GF-D8 (cell line): ENCODE results near the gene WWP2.

Experiments
- DNase-seq: peaks from one replicate; lab custom pipeline; 2025; lab: John Stamatoyannopoulos, UW

The WWP2 gene

DNA sequence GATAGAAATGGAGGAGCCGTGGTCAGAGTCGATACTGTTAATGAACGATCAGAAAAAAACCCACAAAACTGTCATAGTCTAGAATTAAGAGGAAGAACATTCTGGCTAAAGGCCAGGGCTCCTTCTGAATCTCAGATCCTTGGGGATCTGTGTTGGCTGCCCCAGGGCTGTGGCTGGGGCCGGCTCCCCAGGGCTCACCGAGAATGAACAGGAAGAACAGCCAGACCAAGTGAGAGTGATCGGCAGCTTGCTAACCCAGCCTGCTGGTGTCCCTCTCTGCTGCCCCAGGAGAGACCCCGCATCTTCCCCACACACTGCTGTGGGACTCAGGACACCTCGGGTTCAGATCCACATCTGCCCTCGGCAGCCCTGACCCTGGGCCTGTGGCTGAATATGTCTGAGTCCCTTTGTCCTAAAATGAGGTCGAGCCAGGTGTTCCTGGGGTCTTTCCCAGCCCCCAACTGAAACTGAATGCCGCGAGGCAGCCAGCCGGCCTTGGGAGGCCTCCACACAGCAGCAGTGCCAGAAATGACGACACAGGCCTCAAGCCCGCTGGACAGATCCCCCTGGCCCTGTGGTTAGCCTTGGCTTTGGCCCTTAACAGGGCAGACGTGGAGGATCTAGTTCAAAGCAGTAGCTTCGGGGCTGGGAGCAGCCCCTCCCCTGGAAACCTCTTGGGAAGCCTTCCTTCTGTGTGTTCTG is 165.1 kb downstream of the WWP2 start:
- no peak for DNase-seq

- no peak for DNase-seq
Observed at GRCh38 chr16:69928856-69929400, 166.8 kb downstream of the WWP2 start.

GRCh38 chr16:69929480-69929879 is 167.3 kb downstream of the WWP2 start:
- DNase-seq: no peak

GRCh38 chr16:69930117-69930776 is 168.1 kb downstream of the WWP2 start:
- DNase-seq: no peak

GRCh38 chr16:69931631-69932030 is 169.5 kb downstream of the WWP2 start:
- no peak for DNase-seq

GRCh38 chr16:69932228-69932627 is 170.1 kb downstream of the WWP2 start:
- no peak for DNase-seq

- no peak for DNase-seq
Observed at GRCh38 chr16:69932691-69933392, 170.7 kb downstream of the WWP2 start.

DNA sequence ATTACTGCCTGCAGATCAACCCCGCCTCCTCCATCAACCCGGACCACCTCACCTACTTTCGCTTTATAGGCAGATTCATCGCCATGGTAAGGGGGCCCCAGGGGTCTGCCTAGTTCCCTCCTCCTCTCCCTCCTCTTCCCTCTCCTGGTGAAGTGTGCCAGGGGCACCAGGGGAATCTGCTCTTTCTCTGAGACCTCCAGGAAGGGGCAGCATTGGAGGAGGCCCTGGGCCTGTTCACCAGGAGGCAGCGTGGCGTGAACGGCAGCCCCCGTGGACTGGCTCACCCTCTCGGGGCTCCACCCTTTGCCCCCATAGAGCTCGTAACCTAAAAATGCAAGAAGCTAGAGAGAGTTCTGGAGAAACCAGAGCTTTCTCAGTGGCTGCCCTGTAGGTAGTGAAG is 171.9 kb downstream of the WWP2 start:
- no peak for DNase-seq

DNA sequence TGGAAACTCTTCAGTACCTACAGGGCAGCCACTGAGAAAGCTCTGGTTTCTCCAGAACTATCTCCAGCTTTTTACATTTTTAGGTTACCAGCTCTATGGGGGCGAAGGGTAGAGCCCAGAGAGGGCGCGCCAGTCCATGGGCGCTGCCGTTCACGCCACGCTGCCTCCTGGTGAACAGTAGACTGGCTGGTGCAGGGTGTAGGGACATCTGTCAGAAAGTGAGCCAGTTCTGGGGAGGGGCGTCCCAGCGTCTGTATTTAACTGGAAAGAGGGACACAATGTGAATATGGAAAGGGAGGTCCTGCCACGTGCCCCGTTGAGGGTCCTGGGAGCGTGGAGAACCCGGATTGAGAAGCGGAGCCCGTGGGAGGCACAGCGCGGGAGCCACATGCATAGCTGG is 172.6 kb downstream of the WWP2 start:
- DNase-seq: no peak

- no peak for DNase-seq
Observed at GRCh38 chr16:69935278-69935711, 173.2 kb downstream of the WWP2 start.

DNA sequence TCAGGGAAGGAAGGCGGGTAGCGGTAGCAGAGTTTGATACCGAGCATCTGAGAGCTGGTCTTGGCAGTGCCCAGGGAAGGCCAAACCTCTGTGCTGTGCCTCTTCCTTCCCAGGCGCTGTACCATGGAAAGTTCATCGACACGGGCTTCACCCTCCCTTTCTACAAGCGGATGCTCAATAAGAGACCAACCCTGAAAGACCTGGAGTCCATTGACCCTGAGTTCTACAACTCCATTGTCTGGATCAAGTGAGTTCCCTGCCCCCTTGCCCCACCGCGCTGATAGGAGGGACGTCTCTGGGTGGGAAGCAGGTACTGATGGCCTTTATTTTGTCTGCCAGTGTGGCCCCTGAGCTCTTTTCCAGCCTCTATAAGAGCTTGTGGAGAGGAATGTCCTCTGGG is 173.6 kb downstream of the WWP2 start:
- no peak for DNase-seq

GRCh38 chr16:69936252-69936651 is 174.1 kb downstream of the WWP2 start:
- no peak for DNase-seq

DNA sequence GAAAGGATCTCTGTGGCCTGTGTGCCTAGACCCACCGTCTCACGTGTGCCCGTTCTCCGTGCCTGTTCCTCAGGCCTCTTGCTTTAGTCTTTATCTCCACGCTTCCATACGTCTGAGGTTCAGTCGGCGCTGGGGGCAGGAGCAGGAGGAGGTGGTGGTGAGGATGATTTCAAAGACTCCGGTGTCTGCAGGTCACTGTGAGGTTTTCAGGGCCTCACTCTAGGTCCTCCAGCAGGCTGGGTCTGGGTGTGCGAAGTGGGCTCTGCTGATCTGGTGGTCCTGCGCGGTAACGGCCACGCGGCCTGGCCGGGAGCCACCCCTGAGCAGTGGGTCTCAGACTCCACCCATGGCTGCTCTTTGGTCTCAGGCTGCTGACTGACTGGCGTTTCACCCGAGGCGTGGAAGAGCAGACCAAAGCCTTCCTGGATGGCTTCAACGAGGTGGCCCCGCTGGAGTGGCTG is 174.6 kb downstream of the WWP2 start:
- no peak for DNase-seq

DNA sequence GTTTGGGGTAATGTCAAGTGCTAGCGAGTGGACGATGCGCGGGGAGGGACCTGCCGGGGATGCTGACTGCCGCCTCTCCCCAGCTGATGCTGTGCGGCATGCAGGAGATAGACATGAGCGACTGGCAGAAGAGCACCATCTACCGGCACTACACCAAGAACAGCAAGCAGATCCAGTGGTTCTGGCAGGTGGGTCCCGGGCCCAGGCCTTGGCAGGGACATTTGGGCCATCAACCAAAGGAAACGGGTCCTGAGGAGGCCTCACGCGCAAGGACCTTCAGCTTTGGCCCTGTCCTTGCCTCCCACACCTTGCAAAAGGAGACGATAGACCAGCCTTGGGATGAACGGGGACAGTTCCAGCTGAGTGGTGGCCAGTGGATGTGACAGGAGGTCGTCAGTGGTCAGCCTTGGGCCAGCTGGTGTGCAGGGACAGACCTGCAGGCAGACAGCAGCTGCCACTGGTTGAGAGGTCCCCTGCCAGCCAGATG is 175.4 kb downstream of the WWP2 start:
- DNase-seq: no peak

DNA sequence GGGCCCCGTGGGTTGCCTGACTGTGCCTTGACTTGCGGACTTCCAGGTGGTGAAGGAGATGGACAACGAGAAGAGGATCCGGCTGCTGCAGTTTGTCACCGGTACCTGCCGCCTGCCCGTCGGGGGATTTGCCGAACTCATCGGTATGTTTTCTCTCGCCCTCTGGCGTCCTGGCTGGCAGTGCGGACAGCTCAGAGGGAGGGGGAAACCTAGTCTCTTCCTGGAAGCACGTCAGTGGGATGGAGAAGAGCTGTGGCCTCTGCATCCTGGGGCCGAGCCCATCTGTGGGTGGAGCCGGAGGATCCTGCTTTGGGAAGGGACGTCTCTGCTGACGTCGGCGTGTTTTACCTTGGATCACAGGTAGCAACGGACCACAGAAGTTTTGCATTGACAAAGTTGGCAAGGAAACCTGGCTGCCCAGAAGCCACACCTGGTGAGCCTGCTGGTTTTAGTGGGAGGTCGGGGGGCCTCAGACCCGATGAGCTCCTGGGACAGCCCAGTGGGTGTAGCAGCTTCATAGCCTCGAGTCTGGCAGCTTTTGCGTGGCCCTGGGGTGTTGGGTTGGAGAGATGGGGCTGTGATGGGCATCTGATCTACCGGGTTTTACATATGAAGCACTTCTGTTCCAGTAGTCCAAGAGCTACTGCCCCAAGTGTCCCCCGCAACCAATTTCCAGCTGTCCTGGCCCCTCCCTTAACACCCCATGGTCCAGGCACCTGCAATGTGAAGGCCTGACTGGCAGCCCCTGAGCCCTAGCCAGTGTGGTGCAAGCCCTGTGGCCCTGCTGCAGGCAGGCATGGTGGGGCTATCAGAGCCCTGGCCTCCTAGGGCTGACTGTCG is 177.1 kb downstream of the WWP2 start:
- no peak for DNase-seq

GRCh38 chr16:69939821-69940585 is 177.9 kb downstream of the WWP2 start:
- DNase-seq: no peak

DNA sequence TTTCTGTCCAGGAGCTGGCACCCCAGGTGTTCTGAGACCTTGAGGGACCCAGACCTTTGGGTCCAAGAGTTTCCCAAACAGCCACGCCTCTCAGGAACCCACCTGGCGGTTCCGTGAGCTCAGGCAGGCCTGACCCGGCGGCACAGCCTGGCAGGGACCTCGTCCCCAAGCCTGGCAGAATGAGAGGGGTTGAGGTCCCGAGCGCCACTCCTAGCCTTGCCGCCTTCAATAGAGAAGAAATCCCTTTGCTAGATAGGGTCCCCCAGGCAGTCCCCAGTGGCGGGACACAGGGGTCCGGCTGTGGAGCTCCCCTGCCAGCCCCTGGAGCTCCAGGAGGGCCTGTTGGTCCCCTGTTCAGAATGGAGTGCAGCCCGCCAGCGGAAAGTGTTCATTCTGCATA is 178.5 kb downstream of the WWP2 start:
- no peak for DNase-seq

DNA sequence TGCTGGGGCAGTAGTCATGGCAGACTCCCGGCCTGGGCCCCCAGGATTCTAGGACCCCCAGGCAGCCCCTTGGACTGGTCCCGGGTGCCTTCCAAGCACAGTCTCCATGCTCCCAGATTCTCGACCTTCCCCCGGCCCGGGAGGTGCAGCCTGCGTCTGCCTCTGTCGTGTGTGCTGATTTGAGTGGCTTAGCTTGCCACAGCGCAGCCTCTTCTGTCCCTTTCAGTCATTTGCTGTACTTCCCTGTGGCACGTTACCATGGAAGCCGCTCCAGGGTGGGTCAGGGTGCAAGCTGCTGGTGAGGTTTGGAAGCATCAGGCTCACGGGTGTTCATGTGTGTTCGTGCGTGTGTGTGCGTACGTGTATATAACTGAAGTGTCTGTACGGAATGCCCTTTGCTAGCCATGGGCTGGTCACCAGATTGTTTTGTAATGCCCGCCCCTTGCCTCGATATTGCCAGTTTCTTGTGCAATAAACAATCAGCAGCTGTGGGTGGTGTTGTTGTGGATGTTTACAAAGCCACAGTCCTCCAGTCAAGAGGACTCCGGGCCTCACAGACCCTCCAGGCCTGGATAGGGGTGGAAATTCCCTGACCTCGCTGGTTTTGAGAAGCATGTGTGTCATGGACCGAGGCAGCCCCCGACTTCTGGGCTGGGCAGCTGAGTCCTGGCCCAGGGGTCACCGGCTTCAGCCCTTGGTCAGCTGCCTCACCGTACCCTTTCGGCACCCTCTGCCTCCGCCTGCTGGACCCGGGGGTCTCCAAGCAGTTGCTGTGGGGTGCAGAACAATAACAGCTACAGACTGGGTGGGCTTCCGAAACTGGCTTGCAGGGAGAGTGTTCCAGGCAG is 179.3 kb downstream of the WWP2 start:
- DNase-seq: no peak

DNA sequence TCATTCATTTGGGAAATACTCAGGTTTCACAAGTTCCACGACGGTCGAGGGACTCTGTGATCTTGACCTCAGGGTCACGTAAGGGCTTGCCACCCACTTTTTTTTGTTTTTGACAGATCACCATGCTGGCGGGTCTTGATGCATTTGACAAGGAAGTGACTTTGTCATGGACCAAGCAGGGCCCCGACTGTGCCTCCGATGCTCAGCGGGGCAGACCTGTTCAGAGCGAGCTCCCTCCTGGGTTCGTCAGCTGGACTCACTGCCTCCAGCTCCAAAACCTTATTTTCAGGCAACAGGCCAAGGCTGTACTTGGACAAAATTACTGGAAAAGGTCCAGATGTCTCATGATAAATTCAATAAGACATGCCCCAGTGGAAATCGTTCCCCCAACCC is 180.0 kb downstream of the WWP2 start:
- DNase-seq: no peak

DNA sequence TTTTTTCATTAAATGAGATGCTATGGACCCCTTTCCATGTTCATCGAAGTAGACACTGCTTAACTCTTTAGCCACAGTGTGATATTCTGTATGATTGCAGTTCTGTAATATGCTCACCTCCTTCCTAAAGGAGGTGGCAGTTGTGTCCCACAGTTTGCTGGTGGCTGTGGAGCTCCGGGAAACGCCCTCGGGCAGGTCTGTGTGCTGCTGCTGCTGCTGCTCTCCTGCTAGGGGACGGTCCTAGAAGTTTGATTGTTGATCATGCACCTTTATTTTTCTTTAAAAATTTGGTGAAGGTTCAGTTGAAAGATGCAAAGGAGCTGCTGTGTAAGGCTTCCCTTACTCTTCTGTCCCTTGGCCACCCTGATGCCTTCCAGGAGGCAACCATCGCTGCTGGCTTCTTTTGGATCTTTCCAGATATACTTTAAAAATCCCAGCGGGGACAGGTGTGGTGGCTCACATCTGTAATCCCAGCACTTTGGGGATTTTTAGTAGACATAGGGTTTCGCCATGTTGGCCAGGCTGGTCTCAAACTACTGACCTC is 180.6 kb downstream of the WWP2 start:
- no peak for DNase-seq
